ENCODE data around the gene PTPN23. TPM values are rescaled to one million over a fixed set of nuclear protein-coding genes. Genes with fewer than 3 reads are reported as not detected.
"Not testable (repeated sequence)": the region's sequence is repeated elsewhere in the genome, so short reads cannot be mapped to it uniquely, and the experiment has no call there.

PTPN23 gene
- total and polyA plus RNA-seq, 2 experiments from 2014 or later = 14.3 to 48.8 TPM

DNA sequence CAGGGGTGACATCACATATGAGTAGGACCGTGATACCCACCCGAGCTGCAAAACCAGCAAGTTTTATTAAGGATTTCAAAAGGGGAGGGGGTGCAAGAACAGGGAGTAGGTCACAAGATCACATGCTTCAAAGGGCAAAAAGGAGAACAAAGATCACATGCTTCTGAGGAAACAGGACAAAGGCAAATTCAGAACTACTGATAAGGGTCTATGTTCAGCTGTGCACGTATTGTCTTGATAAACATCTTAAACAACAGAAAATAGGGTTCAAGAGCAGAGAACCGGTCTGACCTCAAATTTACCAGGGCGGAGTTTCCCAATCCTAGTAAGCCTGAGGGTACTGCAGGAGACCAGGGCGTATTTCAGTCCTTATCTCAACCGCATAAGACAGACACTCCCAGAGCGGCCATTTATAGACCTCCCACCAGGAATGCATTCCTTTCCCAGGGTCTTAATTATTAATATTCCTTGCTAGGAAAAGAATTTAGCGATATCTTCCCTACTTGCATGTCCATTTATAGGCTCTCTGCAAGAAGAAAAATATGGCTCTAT is 78.8 kb downstream of the PTPN23 start:
- not testable (repeated sequence) for H3K27me3 Mint-ChIP-seq (ENCODE audit: insufficient read depth, low read depth, poor library complexity); H3K27ac ChIP-seq (ENCODE audit: low read depth); H3K27ac Mint-ChIP-seq; H3K4me2 ChIP-seq; H3K27me3 ChIP-seq (ENCODE audit: insufficient read depth); H3K4me3 Mint-ChIP-seq; H3K9me2 ChIP-seq (ENCODE audit: insufficient read depth); H3K4me1 ChIP-seq (ENCODE audit: insufficient read depth); H3K4me1 Mint-ChIP-seq; H3K9me3 Mint-ChIP-seq; H2AFZ ChIP-seq; H3K4me3 ChIP-seq; H3F3A ChIP-seq (replicated peaks; ENCODE audit: low read depth); H3K36me3 ChIP-seq (ENCODE audit: insufficient read depth); ATAC-seq; DNase-seq (ENCODE audit: low spot score)
- peaks cover 20% of the 10 kb centered on the region for H3K36me3 Mint-ChIP-seq (ENCODE audit: low read depth)
- Histone ChIP-seq H4K20me1 (replicated peaks; ENCODE audit: insufficient read depth) (peaks cover 31% of the 10 kb centered on the region), H3K79me2 (replicated peaks; ENCODE audit: insufficient read depth) (peaks cover 99% of the 10 kb centered on the region)

Other genes with a start within 250 kb of the PTPN23 start
- 37.6 and 45.2 TPM in 2 replicates for gene SETD2, start 216.9 kb upstream of the PTPN23 start, total RNA-seq (2014; rRNA removed; shearing (Covaris generic))
- gene SETD2, start 216.9 kb upstream of the PTPN23 start, polyA plus RNA-seq (2016; fragmentation: Nextera tagmentation; extraction: Ambion mirVana) = 14.0 and 16.7 TPM in 2 replicates
- 4.1 and 14.0 TPM in 2 replicates for gene KIF9, start 98.2 kb upstream of the PTPN23 start, total RNA-seq (2014; rRNA removed; shearing (Covaris generic))
- gene KIF9, start 98.2 kb upstream of the PTPN23 start, polyA plus RNA-seq (2016; fragmentation: Nextera tagmentation; extraction: Ambion mirVana) = 10.3 and 12.6 TPM in 2 replicates
- gene KLHL18, start 98.1 kb upstream of the PTPN23 start, total RNA-seq (2014; rRNA removed; shearing (Covaris generic)) = 16.8 and 18.1 TPM in 2 replicates
- 11.3 and 13.9 TPM in 2 replicates for gene KLHL18, start 98.1 kb upstream of the PTPN23 start, polyA plus RNA-seq (2016; fragmentation: Nextera tagmentation; extraction: Ambion mirVana)
- gene SCAP, start 94.9 kb downstream of the PTPN23 start, total RNA-seq (2014; rRNA removed; shearing (Covaris generic)) = 122 and 141 TPM in 2 replicates
- 30.7 and 35.5 TPM in 2 replicates for gene SCAP, start 94.9 kb downstream of the PTPN23 start, polyA plus RNA-seq (2016; fragmentation: Nextera tagmentation; extraction: Ambion mirVana)
- 33.7 and 40.5 TPM in 2 replicates for gene ELP6, start 132.7 kb downstream of the PTPN23 start, total RNA-seq (2014; rRNA removed; shearing (Covaris generic))
- 41.6 and 42.8 TPM in 2 replicates for gene ELP6, start 132.7 kb downstream of the PTPN23 start, polyA plus RNA-seq (2016; fragmentation: Nextera tagmentation; extraction: Ambion mirVana)
- 3.4 and 4.3 TPM in 2 replicates for gene CSPG5, start 197.8 kb downstream of the PTPN23 start, total RNA-seq (2014; rRNA removed; shearing (Covaris generic))
- 0.86 and 1.3 TPM in 2 replicates for gene CSPG5, start 197.8 kb downstream of the PTPN23 start, polyA plus RNA-seq (2016; fragmentation: Nextera tagmentation; extraction: Ambion mirVana)

All from GM23338 (cell line).